SJSA1 (cell line): Measurements from ENCODE around the gene CHST4. TPM values are rescaled to one million over a fixed set of nuclear protein-coding genes. Genes with fewer than 3 reads are reported as not detected.
"Not testable (repeated sequence)": the region's sequence is repeated elsewhere in the genome, so short reads cannot be mapped to it uniquely, and the experiment has no call there.

Source experiments
- DNase-seq, 2 experiments: peaks; one replicate each; pipeline ENCODE4 v3.0.0-alpha.2; 2015 to 2020; ENCODE audit warnings: low spot score in 2 of 2, low read depth in 1 of 2
- H3K27ac ChIP-seq: fragments of 250-450 bp; sonication (Bioruptor Pico); 2 replicates; pipeline ENCODE4 v1.5.1; 2020; ENCODE audit warnings: mild to moderate bottlenecking, moderate library complexity
- H3K27me3 ChIP-seq: fragments of 250-450 bp; sonication (Bioruptor Pico); replicated peaks from 2 replicates; pipeline ENCODE4 v1.5.1; 2020; ENCODE audit warnings: mild to moderate bottlenecking, moderate library complexity
- H3K36me3 ChIP-seq: fragments of 250-450 bp; sonication (Bioruptor Pico); 2 replicates; pipeline ENCODE4 v1.5.1; 2020; ENCODE audit warnings: mild to moderate bottlenecking
- H3K4me1 ChIP-seq: fragments of 250-450 bp; sonication (Bioruptor Pico); replicated peaks from 2 replicates; pipeline ENCODE4 v1.6.1; 2021; ENCODE audit warnings: mild to moderate bottlenecking
- H3K4me3 ChIP-seq: fragments of 250-450 bp; sonication (Bioruptor Pico); 2 replicates; pipeline ENCODE4 v1.5.1; 2020; ENCODE audit warnings: mild to moderate bottlenecking
- H3K9me3 ChIP-seq: fragments of 250-450 bp; sonication (Bioruptor Pico); replicated peaks from 2 replicates; pipeline ENCODE4 v1.5.1; 2020; ENCODE audit warnings: mild to moderate bottlenecking
- total RNA-seq: library from RNA; depleted of rRNA; stranded (reverse); fragments of >200 nt; shearing (Covaris generic); gene quantifications from 2 replicates; pipeline ENCODE4 v1.2.3, GENCODE V29; 2014

CHST4 gene
- total RNA-seq, 1 experiment from 2014 or later = not detected

DNA sequence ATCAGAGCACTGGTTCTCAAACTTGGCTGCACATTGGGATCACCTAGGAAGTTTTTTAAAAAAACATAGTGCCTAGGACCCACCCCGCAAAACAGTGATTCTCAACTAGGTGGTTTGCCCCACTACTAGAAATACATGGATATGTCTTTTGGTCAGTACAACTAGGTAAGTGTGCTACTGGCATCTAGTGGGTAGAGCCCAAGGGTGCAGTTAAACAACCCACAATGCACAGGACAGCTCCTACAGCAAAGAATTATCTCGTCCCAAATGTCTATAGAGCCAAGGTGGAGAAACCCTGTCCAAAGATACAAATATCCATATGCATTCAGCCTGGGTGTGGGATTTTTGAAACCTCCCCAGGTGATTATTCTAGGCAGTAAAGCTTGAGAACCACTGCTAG is 25.3 kb upstream of the CHST4 start:
- Histone ChIP-seq H3K27me3 (peaks cover 5% of the 10 kb centered on the region; the same call in 1 of the 2 replicates), H3K4me1 (no peaks in the 10 kb centered on the region), H3K36me3 (no peaks in the 10 kb centered on the region), H3K4me3 (no peak overlapping the region), H3K27ac (no peak overlapping the region), H3K9me3 (no peaks in the 10 kb centered on the region)
- DNase-seq = no peak

DNA sequence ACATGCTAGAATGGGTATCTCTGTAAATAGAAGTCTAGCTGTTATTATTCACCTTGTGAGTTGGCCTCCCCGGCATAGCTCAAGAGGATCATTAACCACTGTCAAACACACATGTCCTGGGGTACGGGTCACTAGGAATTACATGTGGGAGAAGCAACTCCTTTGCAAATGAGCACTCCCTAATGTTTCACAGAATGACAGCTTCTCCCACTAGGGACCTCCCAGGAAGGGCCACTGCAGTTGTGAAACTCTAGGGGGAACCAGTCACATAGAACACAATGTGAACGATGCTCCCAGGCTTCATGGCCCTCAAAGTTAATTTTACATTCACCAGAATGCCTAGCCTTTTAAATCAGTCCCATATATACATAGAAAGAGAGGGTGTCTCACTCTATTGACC is 24.7 kb upstream of the CHST4 start:
- Histone ChIP-seq H3K27ac (no peak overlapping the region), H3K4me1 (no peaks in the 10 kb centered on the region), H3K27me3 (peaks cover 5% of the 10 kb centered on the region; the same call in 1 of the 2 replicates), H3K4me3 (no peak overlapping the region), H3K9me3 (no peaks in the 10 kb centered on the region), H3K36me3 (no peaks in the 10 kb centered on the region)
- no peak for DNase-seq

DNA sequence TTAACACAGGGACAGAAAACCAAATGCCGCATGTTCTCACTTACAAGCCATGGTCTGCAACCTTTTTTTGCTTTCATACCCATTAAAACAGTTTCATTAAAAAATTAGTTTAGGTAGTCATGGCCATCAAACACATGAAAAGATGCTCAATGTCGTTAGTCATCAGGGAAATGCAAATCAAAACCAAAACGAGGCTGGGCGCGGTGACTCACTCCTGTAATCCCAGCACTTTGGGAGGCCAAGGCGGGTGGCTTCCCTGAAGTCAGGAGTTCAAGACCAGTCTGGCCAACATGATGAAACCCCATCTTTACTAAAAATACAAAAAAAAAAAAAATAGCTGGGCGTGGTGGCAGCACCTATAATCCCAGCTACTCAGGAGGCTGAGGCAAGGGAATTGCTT is 22.2 kb upstream of the CHST4 start:
- not testable (repeated sequence) for H3K4me3 ChIP-seq, H3K4me1 ChIP-seq, H3K9me3 ChIP-seq, DNase-seq, H3K27ac ChIP-seq, H3K27me3 ChIP-seq, H3K36me3 ChIP-seq

- no peaks in the 10 kb centered on the region for H3K36me3 ChIP-seq
- H3K4me1 ChIP-seq = no peaks in the 10 kb centered on the region
- H3K4me3 ChIP-seq = no peak overlapping the region
- H3K27ac ChIP-seq = no peak overlapping the region
- no peak for DNase-seq
- H3K27me3 ChIP-seq = peaks cover 5% of the 10 kb centered on the region; the same call in 1 of the 2 replicates
- no peaks in the 10 kb centered on the region for H3K9me3 ChIP-seq
Observed at GRCh38 chr16:71504901-71505300, 21.3 kb upstream of the CHST4 start.

DNA sequence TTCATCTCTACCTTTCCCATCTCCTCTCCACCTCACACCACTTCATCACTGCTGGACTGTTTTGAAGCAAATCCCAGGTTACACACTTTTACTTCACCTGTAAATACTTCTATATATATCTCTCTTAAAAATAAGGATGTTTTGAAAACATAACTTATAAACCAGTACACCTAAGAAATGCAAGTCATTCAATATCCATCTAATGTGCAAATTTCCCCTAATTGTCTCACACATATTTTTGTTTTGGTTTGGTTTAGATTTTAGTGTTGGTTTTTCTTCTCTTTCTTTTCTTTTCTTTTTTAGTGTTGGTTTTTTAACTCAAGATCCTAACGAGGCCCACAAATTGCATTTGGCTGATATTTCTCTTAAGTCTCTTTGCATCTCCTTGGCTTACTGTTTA is 19.2 kb upstream of the CHST4 start:
- no peaks in the 10 kb centered on the region for H3K9me3 ChIP-seq
- no peaks in the 10 kb centered on the region; the same call in 1 of the 2 replicates for H3K27me3 ChIP-seq
- H3K4me1 ChIP-seq = no peaks in the 10 kb centered on the region
- H3K4me3 ChIP-seq = no peak overlapping the region
- H3K36me3 ChIP-seq = no peaks in the 10 kb centered on the region
- no peak for DNase-seq
- H3K27ac ChIP-seq = no peak overlapping the region

GRCh38 chr16:71513302-71513701 is 12.9 kb upstream of the CHST4 start:
- no peak overlapping the region for H3K27ac ChIP-seq
- DNase-seq = no peak
- H3K27me3 ChIP-seq = peaks cover 11% of the 10 kb centered on the region; the same call in 1 of the 2 replicates
- no peak overlapping the region for H3K4me3 ChIP-seq
- no peaks in the 10 kb centered on the region for H3K36me3 ChIP-seq
- no peaks in the 10 kb centered on the region for H3K9me3 ChIP-seq
- no peaks in the 10 kb centered on the region for H3K4me1 ChIP-seq

GRCh38 chr16:71514476-71514875 is 11.8 kb upstream of the CHST4 start:
- Histone ChIP-seq H3K36me3 (no peaks in the 10 kb centered on the region), H3K9me3 (no peaks in the 10 kb centered on the region), H3K4me1 (no peaks in the 10 kb centered on the region), H3K27ac (no peak overlapping the region), H3K4me3 (no peak overlapping the region), H3K27me3 (peaks cover 12% of the 10 kb centered on the region; the same call in 1 of the 2 replicates)
- no peak for DNase-seq

DNA sequence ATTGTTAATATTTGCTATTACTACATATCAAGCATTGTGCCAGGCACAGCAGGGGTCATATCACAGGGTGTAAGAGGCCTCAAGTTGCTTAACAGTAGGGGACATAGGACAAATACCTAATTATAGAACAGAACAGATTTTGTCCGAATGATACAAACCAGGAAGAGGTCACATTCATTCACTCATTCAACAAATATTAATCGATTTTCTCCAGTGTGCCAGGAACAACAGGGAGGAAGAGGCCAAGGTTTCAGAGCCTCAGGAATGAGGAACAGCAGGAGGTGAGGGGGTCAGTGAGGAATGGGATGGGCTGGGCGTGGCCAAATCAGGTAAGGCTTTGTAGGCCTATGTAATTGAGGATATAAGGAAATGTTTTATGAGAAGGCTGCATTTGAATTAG is 11.2 kb upstream of the CHST4 start:
- Histone ChIP-seq H3K9me3 (no peaks in the 10 kb centered on the region), H3K4me1 (no peaks in the 10 kb centered on the region), H3K36me3 (no peaks in the 10 kb centered on the region), H3K27ac (no peak overlapping the region), H3K27me3 (peaks cover 12% of the 10 kb centered on the region; the same call in 1 of the 2 replicates), H3K4me3 (no peak overlapping the region)
- DNase-seq = no peak

GRCh38 chr16:71520550-71520949 is 5.7 kb upstream of the CHST4 start:
- Histone ChIP-seq H3K4me3 (no peak overlapping the region), H3K27ac (no peak overlapping the region), H3K9me3 (no peaks in the 10 kb centered on the region), H3K4me1 (no peaks in the 10 kb centered on the region), H3K36me3 (no peaks in the 10 kb centered on the region), H3K27me3 (peaks cover 12% of the 10 kb centered on the region)
- no peak for DNase-seq

DNA sequence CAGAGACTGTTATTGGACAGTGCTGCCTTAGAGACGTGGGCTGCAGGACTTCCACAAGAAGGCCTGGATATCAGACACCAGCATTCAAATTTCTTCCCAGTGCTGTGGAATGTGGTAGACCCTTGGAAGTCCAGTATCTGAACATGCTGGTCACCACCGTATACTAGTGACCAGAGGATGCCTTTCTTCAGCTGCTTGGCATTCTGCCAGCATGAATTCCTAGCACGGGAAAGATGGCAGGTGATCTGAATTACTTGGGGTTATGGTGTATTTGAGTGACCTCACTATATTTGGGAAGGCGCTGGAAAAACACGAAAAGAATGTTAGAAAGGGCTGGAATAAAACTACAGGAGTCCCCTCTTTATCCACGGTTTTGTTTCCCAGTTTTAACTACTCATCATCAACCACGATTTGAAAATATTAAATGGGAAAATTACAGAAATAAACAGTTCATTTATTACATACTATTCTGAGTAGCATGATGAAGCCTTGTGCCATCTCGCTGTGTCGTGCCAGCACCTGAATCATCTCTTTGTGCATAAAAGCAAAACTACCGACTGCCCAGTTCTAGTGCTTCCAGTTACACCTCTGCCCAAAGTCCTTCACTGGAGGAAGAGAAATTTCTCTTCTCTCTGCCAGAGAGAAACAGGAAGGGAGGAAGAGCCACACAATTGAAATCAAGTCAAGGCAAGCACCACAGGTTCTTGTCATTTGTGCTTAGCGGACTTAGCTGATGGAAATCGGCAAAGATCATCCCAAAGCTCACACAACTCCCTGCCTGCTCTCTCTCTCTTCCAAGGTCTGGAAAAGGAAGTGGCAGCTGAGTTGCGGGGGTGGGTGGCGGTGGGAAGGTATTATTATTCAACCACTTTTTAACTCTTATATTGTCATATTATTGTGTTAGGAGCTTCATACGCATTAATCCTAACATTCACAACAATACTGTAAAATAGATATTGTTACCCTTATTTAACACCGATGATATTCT is 1.4 kb upstream of the CHST4 start:
- no peak for DNase-seq
- Histone ChIP-seq H3K27me3 (peaks cover 8% of the 10 kb centered on the region; the same call in 1 of the 2 replicates), H3K36me3 (no peaks in the 10 kb centered on the region), H3K9me3 (no peaks in the 10 kb centered on the region), H3K4me1 (peaks cover 5% of the 10 kb centered on the region; the same call in 1 of the 2 replicates), H3K4me3 (no peak overlapping the region), H3K27ac (no peak overlapping the region)

DNA sequence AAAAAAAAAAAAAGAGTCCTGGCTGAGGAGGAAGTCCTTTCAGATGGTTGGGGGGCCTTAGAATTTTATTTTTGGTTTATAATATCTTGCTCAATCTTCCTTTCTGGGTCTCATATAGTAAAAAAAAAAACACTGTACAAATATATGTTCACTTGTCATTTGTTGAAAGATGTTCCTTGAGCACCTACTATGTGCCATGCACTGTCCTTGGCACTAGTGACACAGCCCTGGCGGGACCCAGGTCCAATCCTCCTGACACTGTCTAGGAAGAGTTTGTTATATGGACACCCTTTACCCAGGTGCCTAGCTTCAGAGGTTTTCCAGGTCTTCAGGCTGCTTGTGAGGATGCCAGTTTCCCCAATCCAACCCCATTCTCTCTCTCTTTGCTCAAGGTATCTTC is 2.0 kb downstream of the CHST4 start:
- H3K27ac ChIP-seq = no peak overlapping the region
- peaks cover 8% of the 10 kb centered on the region; the same call in 1 of the 2 replicates for H3K27me3 ChIP-seq
- no peaks in the 10 kb centered on the region for H3K36me3 ChIP-seq
- peaks cover 5% of the 10 kb centered on the region; the same call in 1 of the 2 replicates for H3K4me1 ChIP-seq
- no peak overlapping the region for H3K4me3 ChIP-seq
- no peaks in the 10 kb centered on the region for H3K9me3 ChIP-seq
- DNase-seq = no peak

- Histone ChIP-seq H3K27ac (no peak overlapping the region), H3K4me3 (no peak overlapping the region)
- DNase-seq = no peak
Observed at GRCh38 chr16:71528863-71529262, 2.6 kb downstream of the CHST4 start.

GRCh38 chr16:71532366-71532765 is 6.1 kb downstream of the CHST4 start:
- H3K27ac ChIP-seq = no peak overlapping the region
- H3K27me3 ChIP-seq = no peaks in the 10 kb centered on the region
- H3K36me3 ChIP-seq = no peaks in the 10 kb centered on the region
- H3K4me3 ChIP-seq = no peak overlapping the region
- H3K9me3 ChIP-seq = no peaks in the 10 kb centered on the region
- no peak for DNase-seq
- H3K4me1 ChIP-seq = no peaks in the 10 kb centered on the region

More at GRCh38 chr16:71528863-71529262, 2.6 kb downstream of the CHST4 start:
- peaks cover 5% of the 10 kb centered on the region; the same call in 1 of the 2 replicates for H3K4me1 ChIP-seq
- peaks cover 8% of the 10 kb centered on the region; the same call in 1 of the 2 replicates for H3K27me3 ChIP-seq
- H3K9me3 ChIP-seq = no peaks in the 10 kb centered on the region
- H3K36me3 ChIP-seq = no peaks in the 10 kb centered on the region

GRCh38 chr16:71536752-71537499 is 10.7 kb downstream of the CHST4 start:
- H3K4me1 ChIP-seq = no peaks in the 10 kb centered on the region
- H3K27me3 ChIP-seq = no peaks in the 10 kb centered on the region
- no peaks in the 10 kb centered on the region for H3K9me3 ChIP-seq
- H3K27ac ChIP-seq = no peak overlapping the region
- H3K36me3 ChIP-seq = no peaks in the 10 kb centered on the region
- H3K4me3 ChIP-seq = no peak overlapping the region
- no peak for DNase-seq
